Cardiac septum (tissue), 1 donor: ENCODE data around the gene TET1. TPM values are rescaled to one million over a fixed set of nuclear protein-coding genes. Genes with fewer than 3 reads are reported as not detected.
"Not testable (repeated sequence)": the region's sequence is repeated elsewhere in the genome, so short reads cannot be mapped to it uniquely, and the experiment has no call there.

ENCODE experiments used
- DNase-seq: peaks from one replicate; pipeline ENCODE4 v3.0.0-alpha.2; 2020; ENCODE audit warnings: low spot score
- intact Hi-C: fragments of 100-400 bp; cut with DNase I; formaldehyde crosslinking; loops from one replicate; pipeline ENCODE4 v1.14.0; 2022
- total RNA-seq: library from RNA; stranded (reverse); fragmentation: NEBNext Ultra II Directional; extraction: Animal tissue kit (Norgen Biotek cat#: 25700); gene quantifications from one replicate; pipeline ENCODE4 v1.2.1, GENCODE V29; 2021
- donor health status: DM: no; HTN: no; CAD: no.

Gene TET1
- total RNA-seq, 1 donor from 2014 or later: 1.2 TPM

GRCh38 chr10:68601501-68602265 is 41.5 kb downstream of the TET1 start:
- DNase-seq: no peak
- intact Hi-C loops: loop anchor here (5.0 kb wide), 1 partner anchor 74 kb away; the partner anchor contains the start of gene SLC25A16

GRCh38 chr10:68602434-68602833 is 42.3 kb downstream of the TET1 start:
- DNase-seq: no peak
- intact Hi-C loops: loop anchor here (5.0 kb wide), 1 partner anchor 75 kb away; the partner anchor contains the start of gene SLC25A16

GRCh38 chr10:68603766-68604165 is 43.6 kb downstream of the TET1 start:
- no peak for DNase-seq
- intact Hi-C loops: loop anchor here (5.0 kb wide), 1 partner anchor 76 kb away; the partner anchor contains the start of gene SLC25A16

GRCh38 chr10:68604441-68604840 is 44.3 kb downstream of the TET1 start:
- intact Hi-C loops: loop anchor here (5.0 kb wide), 1 partner anchor 77 kb away; the partner anchor contains the start of gene SLC25A16
- DNase-seq: no peak

GRCh38 chr10:68606918-68607317 is 46.8 kb downstream of the TET1 start:
- intact Hi-C loops: no loop called here
- DNase-seq: no peak

- intact Hi-C loops: not testable (repeated sequence)
Observed at GRCh38 chr10:68610023-68610422, 49.9 kb downstream of the TET1 start.

GRCh38 chr10:68611227-68611626 is 51.1 kb downstream of the TET1 start:
- intact Hi-C loops: no loop called here
- DNase-seq: no peak

More at GRCh38 chr10:68610023-68610422, 49.9 kb downstream of the TET1 start:
- not testable (repeated sequence) for DNase-seq

GRCh38 chr10:68613974-68614373 is 53.8 kb downstream of the TET1 start:
- DNase-seq, intact Hi-C loops: not testable (repeated sequence)

- DNase-seq, intact Hi-C loops: not testable (repeated sequence)
Observed at GRCh38 chr10:68617691-68618090, 57.6 kb downstream of the TET1 start.

GRCh38 chr10:68618234-68618633 is 58.1 kb downstream of the TET1 start:
- intact Hi-C loops: no loop called here
- no peak for DNase-seq

GRCh38 chr10:68619595-68619994 is 59.5 kb downstream of the TET1 start:
- no peak for DNase-seq
- intact Hi-C loops: no loop called here

GRCh38 chr10:68625316-68625921 is 65.3 kb downstream of the TET1 start:
- intact Hi-C loops: no loop called here

GRCh38 chr10:68628576-68629127 is 68.5 kb downstream of the TET1 start:
- intact Hi-C loops: no loop called here
- DNase-seq: no peak

More at GRCh38 chr10:68625316-68625921, 65.3 kb downstream of the TET1 start:
- DNase-seq: no peak

GRCh38 chr10:68632271-68632560 is 72.1 kb downstream of the TET1 start:
- DNase-seq, intact Hi-C loops: not testable (repeated sequence)

GRCh38 chr10:68633281-68633680 is 73.1 kb downstream of the TET1 start:
- intact Hi-C loops: no loop called here
- no peak for DNase-seq

- no peak for DNase-seq
- intact Hi-C loops: no loop called here
Observed at GRCh38 chr10:68633816-68634466, 73.8 kb downstream of the TET1 start.

- intact Hi-C loops: no loop called here
- DNase-seq: no peak
Observed at GRCh38 chr10:68636335-68636734, 76.2 kb downstream of the TET1 start.

- intact Hi-C loops, DNase-seq: not testable (repeated sequence)
Observed at GRCh38 chr10:68643550-68643949, 83.4 kb downstream of the TET1 start.

- intact Hi-C loops: no loop called here
- no peak for DNase-seq
Observed at GRCh38 chr10:68647672-68648341, 87.7 kb downstream of the TET1 start.
